ENCODE results near the gene MEIKIN. TPM values are rescaled to one million over a fixed set of nuclear protein-coding genes. Genes with fewer than 3 reads are reported as not detected.
A peak's percentile ranks its signal among the peaks of the same experiment; 100 is the strongest.
"Not testable (repeated sequence)": the region's sequence is repeated elsewhere in the genome, so short reads cannot be mapped to it uniquely, and the experiment has no call there.

MEIKIN gene
- total RNA-seq, 1 donor from 2014 or later: not detected

GRCh38 chr5:131855452-131855851, 90.0 kb downstream of the MEIKIN start:
- Mint-ChIP-seq H3K27me3 (ENCODE audit: insufficient read depth) (peaks cover 8% of the 10 kb centered on the region), H3K9me3 (peaks cover 17% of the 10 kb centered on the region), H3K27ac (no peak overlapping the region), H3K4me1 (ENCODE audit: low read depth) (peaks cover 28% of the 10 kb centered on the region), H3K36me3 (ENCODE audit: low read depth) (peaks cover 16% of the 10 kb centered on the region), H3K4me3 (no peak overlapping the region)
- intact Hi-C loops (cut with micrococcal nuclease): no loop called here
- no peak for DNase-seq (ENCODE audit: low spot score)

- Mint-ChIP-seq H3K4me1 (ENCODE audit: low read depth) (peaks cover 28% of the 10 kb centered on the region), H3K9me3 (peaks cover 26% of the 10 kb centered on the region), H3K4me3 (peak overlapping the region; percentile 24), H3K27ac (peak overlapping the region; percentile 10), H3K36me3 (ENCODE audit: low read depth) (peaks cover 16% of the 10 kb centered on the region), H3K27me3 (ENCODE audit: insufficient read depth) (peaks cover 5% of the 10 kb centered on the region)
- peak; percentile 6 for DNase-seq (ENCODE audit: low spot score)
- intact Hi-C loops (cut with micrococcal nuclease): loop anchor here (1.0 kb wide), 2 partner anchors 166 to 259 kb away; no protein-coding TSS in a partner anchor
These were observed 91.3 kb downstream of the MEIKIN start for GRCh38 chr5:131854134-131854533.

- intact Hi-C loops (cut with micrococcal nuclease): loop anchor here (5.0 kb wide), 1 partner anchor 54 kb away; no protein-coding TSS in a partner anchor
- peaks cover 11% of the 10 kb centered on the region for H3K36me3 Mint-ChIP-seq (ENCODE audit: low read depth)
- H3K4me3 Mint-ChIP-seq: no peak overlapping the region
- H3K9me3 Mint-ChIP-seq: peaks cover 73% of the 10 kb centered on the region
- no peak overlapping the region for H3K27ac Mint-ChIP-seq
- no peak for DNase-seq (ENCODE audit: low spot score)
- peaks cover 4% of the 10 kb centered on the region for H3K27me3 Mint-ChIP-seq (ENCODE audit: insufficient read depth)
- H3K4me1 Mint-ChIP-seq (ENCODE audit: low read depth): peaks cover 9% of the 10 kb centered on the region
These were observed 96.8 kb downstream of the MEIKIN start for GRCh38 chr5:131848662-131849061.

GRCh38 chr5:131846536-131846935, 98.9 kb downstream of the MEIKIN start:
- Mint-ChIP-seq H3K36me3 (ENCODE audit: low read depth) (peaks cover 4% of the 10 kb centered on the region), H3K4me3 (no peak overlapping the region), H3K27me3 (ENCODE audit: insufficient read depth) (peaks cover 7% of the 10 kb centered on the region), H3K27ac (no peak overlapping the region), H3K9me3 (peaks cover 75% of the 10 kb centered on the region), H3K4me1 (ENCODE audit: low read depth) (no peaks in the 10 kb centered on the region)
- intact Hi-C loops (cut with micrococcal nuclease): loop anchor here (5.0 kb wide), 1 partner anchor 56 kb away; no protein-coding TSS in a partner anchor
- no peak for DNase-seq (ENCODE audit: low spot score)

GRCh38 chr5:131845828-131846227, 99.6 kb downstream of the MEIKIN start:
- intact Hi-C loops (cut with micrococcal nuclease): loop anchor here (5.0 kb wide), 1 partner anchor 56 kb away; no protein-coding TSS in a partner anchor
- peaks cover 9% of the 10 kb centered on the region for H3K27me3 Mint-ChIP-seq (ENCODE audit: insufficient read depth)
- H3K4me3 Mint-ChIP-seq: no peak overlapping the region
- no peaks in the 10 kb centered on the region for H3K4me1 Mint-ChIP-seq (ENCODE audit: low read depth)
- H3K36me3 Mint-ChIP-seq (ENCODE audit: low read depth): peaks cover 4% of the 10 kb centered on the region
- DNase-seq (ENCODE audit: low spot score): no peak
- H3K9me3 Mint-ChIP-seq: peaks cover 76% of the 10 kb centered on the region
- no peak overlapping the region for H3K27ac Mint-ChIP-seq

- peaks cover 66% of the 10 kb centered on the region for H3K9me3 Mint-ChIP-seq
- H3K4me3 Mint-ChIP-seq; DNase-seq (ENCODE audit: low spot score); H3K27ac Mint-ChIP-seq; H3K4me1 Mint-ChIP-seq (ENCODE audit: low read depth); intact Hi-C loops (cut with micrococcal nuclease); H3K36me3 Mint-ChIP-seq (ENCODE audit: low read depth): not testable (repeated sequence)
- H3K27me3 Mint-ChIP-seq (ENCODE audit: insufficient read depth): peaks cover 22% of the 10 kb centered on the region
These were observed 102.5 kb downstream of the MEIKIN start for GRCh38 chr5:131842971-131843370.

- H3K27me3 Mint-ChIP-seq (ENCODE audit: insufficient read depth): peaks cover 13% of the 10 kb centered on the region
- H3K36me3 Mint-ChIP-seq (ENCODE audit: low read depth); intact Hi-C loops (cut with micrococcal nuclease); H3K27ac Mint-ChIP-seq; DNase-seq (ENCODE audit: low spot score); H3K4me1 Mint-ChIP-seq (ENCODE audit: low read depth); H3K4me3 Mint-ChIP-seq: not testable (repeated sequence)
- peaks cover 19% of the 10 kb centered on the region for H3K9me3 Mint-ChIP-seq
These were observed 112.8 kb downstream of the MEIKIN start for GRCh38 chr5:131832702-131833101.

GRCh38 chr5:131825404-131826013, 120.0 kb downstream of the MEIKIN start:
- Mint-ChIP-seq H3K36me3 (ENCODE audit: low read depth) (peaks cover 2% of the 10 kb centered on the region), H3K4me1 (ENCODE audit: low read depth) (peaks cover 8% of the 10 kb centered on the region), H3K27ac (no peak overlapping the region), H3K27me3 (ENCODE audit: insufficient read depth) (peaks cover 14% of the 10 kb centered on the region), H3K4me3 (no peak overlapping the region), H3K9me3 (peaks cover 19% of the 10 kb centered on the region)
- intact Hi-C loops (cut with micrococcal nuclease): no loop called here
- no peak for DNase-seq (ENCODE audit: low spot score)

GRCh38 chr5:131824631-131825030, 120.8 kb downstream of the MEIKIN start:
- H3K4me1 Mint-ChIP-seq (ENCODE audit: low read depth): peaks cover 5% of the 10 kb centered on the region
- H3K27ac Mint-ChIP-seq: no peak overlapping the region
- no peak for DNase-seq (ENCODE audit: low spot score)
- H3K4me3 Mint-ChIP-seq: no peak overlapping the region
- H3K9me3 Mint-ChIP-seq: peaks cover 19% of the 10 kb centered on the region
- intact Hi-C loops (cut with micrococcal nuclease): no loop called here
- peaks cover 15% of the 10 kb centered on the region for H3K27me3 Mint-ChIP-seq (ENCODE audit: insufficient read depth)
- H3K36me3 Mint-ChIP-seq (ENCODE audit: low read depth): peaks cover 2% of the 10 kb centered on the region

GRCh38 chr5:131821221-131821620, 124.2 kb downstream of the MEIKIN start:
- Mint-ChIP-seq H3K27ac (no peak overlapping the region), H3K27me3 (ENCODE audit: insufficient read depth) (peaks cover 12% of the 10 kb centered on the region), H3K36me3 (ENCODE audit: low read depth) (no peaks in the 10 kb centered on the region), H3K4me1 (ENCODE audit: low read depth) (peaks cover 10% of the 10 kb centered on the region), H3K4me3 (no peak overlapping the region), H3K9me3 (peaks cover 8% of the 10 kb centered on the region)
- DNase-seq (ENCODE audit: low spot score): no peak
- intact Hi-C loops (cut with micrococcal nuclease): no loop called here

GRCh38 chr5:131818001-131818724, 127.3 kb downstream of the MEIKIN start:
- Mint-ChIP-seq H3K27ac (no peak overlapping the region), H3K27me3 (ENCODE audit: insufficient read depth) (peaks cover 17% of the 10 kb centered on the region), H3K36me3 (ENCODE audit: low read depth) (no peaks in the 10 kb centered on the region), H3K9me3 (peaks cover 6% of the 10 kb centered on the region), H3K4me1 (ENCODE audit: low read depth) (peaks cover 10% of the 10 kb centered on the region), H3K4me3 (no peak overlapping the region)
- no peak for DNase-seq (ENCODE audit: low spot score)
- intact Hi-C loops (cut with micrococcal nuclease): no loop called here

GRCh38 chr5:131814990-131815389, 130.5 kb downstream of the MEIKIN start:
- no peak overlapping the region for H3K27ac Mint-ChIP-seq
- H3K4me1 Mint-ChIP-seq (ENCODE audit: low read depth): peaks cover 10% of the 10 kb centered on the region
- no peak for DNase-seq (ENCODE audit: low spot score)
- no peaks in the 10 kb centered on the region for H3K36me3 Mint-ChIP-seq (ENCODE audit: low read depth)
- peaks cover 8% of the 10 kb centered on the region for H3K27me3 Mint-ChIP-seq (ENCODE audit: insufficient read depth)
- no peak overlapping the region for H3K4me3 Mint-ChIP-seq
- intact Hi-C loops (cut with micrococcal nuclease): loop anchor here (5.0 kb wide), 1 partner anchor 247 kb away; the partner anchor contains the start of gene IL3
- H3K9me3 Mint-ChIP-seq: no peaks in the 10 kb centered on the region

Measured in activated T-helper 1 cell treated with anti-CD3 and anti-CD28 coated beads, Interleukin-12 subunit alpha, Interleukin-12 subunit beta, Interleukin-2, Interleukin-4 antibody, amounts not matched to agents 30 ng/mL and 10 ng/mL and 1 ng/mL, durations not matched to agents 14 hours and 24 hours and 36 hours (primary cell).